NB4 (cell line): ENCODE data around the gene GALNT9.

ENCODE experiments used
- MYC ChIP-seq: IDR thresholded peaks from 2 replicates; pipeline ENCODE4 v1.6.1; 2011; ENCODE audit warnings: low read depth, low read length
- POLR2A ChIP-seq: IDR thresholded peaks from 2 replicates; pipeline ENCODE4 v1.6.1; 2011; ENCODE audit warnings: mild to moderate bottlenecking; ENCODE audit not compliant: insufficient read length; ENCODE audit errors: extremely low read depth

DNA sequence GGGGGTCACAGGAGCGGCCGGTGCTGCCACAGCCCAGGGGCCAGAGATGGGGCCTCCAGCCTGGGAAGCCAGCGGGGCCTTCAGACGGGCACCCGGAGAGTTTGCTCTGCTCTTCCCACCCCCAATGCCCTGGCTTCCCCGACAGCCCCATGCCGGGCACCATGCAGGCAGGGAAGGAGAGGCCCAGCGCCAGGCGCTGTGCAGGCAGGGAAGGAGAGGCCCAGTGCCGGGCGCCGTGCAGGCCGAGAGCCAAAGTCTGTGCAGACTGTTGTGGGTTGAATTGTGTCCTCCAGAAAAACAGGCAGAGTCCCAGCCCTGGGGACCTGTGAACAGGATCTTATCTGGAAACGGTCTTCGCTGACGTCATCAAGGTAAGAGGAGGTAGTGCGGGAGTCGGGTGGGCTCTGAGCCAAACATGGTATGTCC is 34.3 kb downstream of the GALNT9 start:
- TF ChIP-seq POLR2A (no peak), MYC (no peak)
